ENCODE results near the gene SLC10A6. TPM values are rescaled to one million over a fixed set of nuclear protein-coding genes. Genes with fewer than 3 reads are reported as not detected.

The SLC10A6 gene
- not detected in 5 replicates for total RNA-seq (2022; extraction: Qiagen RNA extraction; ENCODE audit: low read depth)

DNA sequence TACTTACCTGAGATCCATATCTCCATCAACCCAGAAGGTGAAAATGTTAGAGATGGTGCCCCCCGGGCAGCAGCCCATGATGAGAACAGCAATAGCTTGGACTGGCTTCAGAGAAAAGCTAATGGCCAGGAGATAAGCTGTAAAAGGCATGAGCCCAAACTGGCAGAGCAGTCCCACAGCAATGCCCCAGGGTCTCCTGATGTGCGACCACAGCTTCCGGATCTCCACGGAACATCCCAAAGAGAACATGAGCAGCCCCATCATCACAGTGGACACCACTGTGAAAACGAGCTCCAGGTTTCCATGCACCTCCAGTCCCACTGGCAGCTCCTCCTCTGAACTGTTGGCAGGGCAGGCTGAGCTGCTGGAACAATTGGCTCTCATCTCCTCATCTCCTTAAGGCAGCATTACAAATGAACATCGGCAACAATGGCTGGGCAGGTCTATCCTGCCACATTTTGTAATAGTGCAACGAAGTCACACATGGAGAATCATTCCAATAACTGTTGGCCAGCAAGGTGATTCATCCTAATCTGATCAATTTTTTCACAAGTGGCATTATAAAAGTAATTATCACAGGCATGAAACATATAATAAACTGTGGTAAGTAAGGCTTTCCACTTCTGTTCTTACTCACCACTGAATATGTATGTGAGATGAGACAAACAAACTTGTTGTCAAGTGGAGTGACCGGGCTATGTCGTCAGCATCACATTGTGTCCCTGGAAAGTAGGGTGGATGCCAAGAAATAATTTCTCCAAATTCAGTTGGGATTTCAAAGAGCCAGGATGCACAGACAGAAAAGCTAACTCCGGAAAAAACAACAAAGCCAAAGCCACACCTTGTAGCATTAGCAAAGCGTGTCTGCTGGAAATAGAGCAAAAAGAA is at the start of gene SLC10A6:
SLC10A6 (minus strand) TSS at position 653 of the 888 bp plus-strand sequence; CDS start at position 384, 269 bp downstream.

DNA sequence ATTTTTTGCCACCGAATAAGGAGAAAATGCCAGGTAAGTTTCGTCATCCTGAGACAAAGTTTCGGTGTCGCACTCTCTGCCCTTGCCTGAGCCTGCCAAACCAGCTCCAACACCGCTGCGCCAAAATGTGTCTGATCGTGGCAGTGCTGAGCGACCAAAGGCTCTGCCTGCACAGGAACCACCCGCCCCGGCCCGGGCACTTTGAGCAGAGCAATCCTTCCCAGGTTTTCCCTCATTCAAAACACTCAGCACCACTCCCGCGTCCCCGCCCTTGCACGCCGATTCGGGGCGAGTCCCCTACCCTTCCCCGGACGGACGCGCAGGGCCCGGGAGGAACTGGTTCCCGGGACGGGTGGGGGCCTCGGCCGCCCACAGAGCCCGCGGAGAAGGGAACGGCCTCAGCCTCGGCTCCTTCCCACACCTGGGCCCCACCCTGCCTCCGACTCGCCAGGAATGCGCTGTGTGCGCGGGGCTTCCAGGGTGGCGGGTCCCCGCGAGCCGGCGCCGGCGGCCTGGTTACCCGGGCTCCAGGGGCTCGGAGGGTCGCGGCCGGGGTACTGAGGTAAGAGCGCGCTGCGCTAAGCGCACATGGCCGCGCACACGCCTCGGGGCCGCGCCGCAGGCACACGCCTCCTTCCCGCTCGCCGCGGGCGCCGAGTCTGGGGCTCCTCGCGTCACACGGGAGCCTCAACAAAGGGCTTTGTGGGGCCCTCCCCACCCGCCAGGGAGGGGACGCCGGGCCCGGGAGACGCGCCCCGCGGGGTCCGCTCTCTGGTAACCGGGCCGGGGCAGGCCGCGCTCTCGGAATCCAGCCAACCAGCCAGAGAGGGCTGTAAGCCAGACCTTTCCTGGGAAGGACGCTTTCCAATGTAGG is 42.8 kb upstream of the SLC10A6 start, which contains the start of gene C4orf36:
C4orf36 (minus strand) TSS at position 661 of the 874 bp plus-strand sequence. CDS start 902 bp downstream, outside the sequence.

Other genes starting within 250 kb of the SLC10A6 start
- gene C4orf36, start 43.0 kb upstream of the SLC10A6 start, total RNA-seq (2022; extraction: Qiagen RNA extraction; ENCODE audit: low read depth), result 0.66 to 1.6 TPM (median 1.2 TPM) in 5 replicates
- 7.4 to 12.2 TPM (median 11.5 TPM) in 5 replicates for gene AFF1, start 85.6 kb upstream of the SLC10A6 start, total RNA-seq (2022; extraction: Qiagen RNA extraction; ENCODE audit: low read depth)